PFSK-1 (cell line): ENCODE measurements around the gene PFKP.

Experiments used
- FOXP2 ChIP-seq: optimal IDR thresholded peaks from 2 replicates; pipeline ENCODE3; 2011; ENCODE audit warnings: borderline replicate concordance, control low read depth, inconsistent platforms; ENCODE audit not compliant: insufficient read depth; ENCODE audit errors: extremely low read length, extremely low read depth
- POLR2AphosphoS5 ChIP-seq: IDR thresholded peaks from 2 replicates; pipeline ENCODE4 v1.6.1; 2012; ENCODE audit warnings: low read depth, mild to moderate bottlenecking, control low read depth, low read length, moderate library complexity
- SIN3A ChIP-seq: IDR thresholded peaks from 2 replicates; pipeline ENCODE4 v1.6.1; 2012; ENCODE audit warnings: mild to moderate bottlenecking, low read length, moderate library complexity, borderline replicate concordance; ENCODE audit not compliant: insufficient read depth
- TF ChIP-seq, protein P1 (sequence below), 2 experiments: IDR thresholded peaks; 2 replicates each; pipeline versions ENCODE4 v1.6.1 to v1.8.0; 2011 to 2012; ENCODE audit warnings: low read depth in 2 of 2, low read length in 2 of 2, control low read depth in 1 of 2, inconsistent platforms in 1 of 2, mild to moderate bottlenecking in 1 of 2, moderate library complexity in 1 of 2; ENCODE audit not compliant: insufficient read depth in 1 of 2

DNA sequence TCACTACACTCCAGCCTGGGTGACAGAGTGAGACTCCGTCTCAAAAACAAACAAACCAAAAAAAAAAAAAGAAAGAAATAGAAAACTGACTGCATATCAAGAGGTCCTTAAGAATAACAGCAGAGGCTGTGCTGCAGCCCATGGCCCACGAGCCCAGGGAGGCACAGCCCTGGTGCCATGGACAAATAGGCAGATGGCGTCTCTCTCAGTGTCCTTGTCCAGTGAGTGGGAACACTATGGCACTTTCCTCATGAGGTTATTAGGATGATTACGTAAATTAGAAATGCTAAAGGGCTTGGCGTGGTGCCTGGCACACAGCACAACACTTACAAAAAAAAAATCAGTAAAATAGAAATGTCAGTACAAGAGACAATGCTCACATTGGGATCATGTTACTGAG, 33.4 kb upstream of the PFKP start:
- TF ChIP-seq SIN3A (no peak), FOXP2 (no peak), POLR2AphosphoS5 (no peak)
- TF ChIP-seq, protein P1, sequence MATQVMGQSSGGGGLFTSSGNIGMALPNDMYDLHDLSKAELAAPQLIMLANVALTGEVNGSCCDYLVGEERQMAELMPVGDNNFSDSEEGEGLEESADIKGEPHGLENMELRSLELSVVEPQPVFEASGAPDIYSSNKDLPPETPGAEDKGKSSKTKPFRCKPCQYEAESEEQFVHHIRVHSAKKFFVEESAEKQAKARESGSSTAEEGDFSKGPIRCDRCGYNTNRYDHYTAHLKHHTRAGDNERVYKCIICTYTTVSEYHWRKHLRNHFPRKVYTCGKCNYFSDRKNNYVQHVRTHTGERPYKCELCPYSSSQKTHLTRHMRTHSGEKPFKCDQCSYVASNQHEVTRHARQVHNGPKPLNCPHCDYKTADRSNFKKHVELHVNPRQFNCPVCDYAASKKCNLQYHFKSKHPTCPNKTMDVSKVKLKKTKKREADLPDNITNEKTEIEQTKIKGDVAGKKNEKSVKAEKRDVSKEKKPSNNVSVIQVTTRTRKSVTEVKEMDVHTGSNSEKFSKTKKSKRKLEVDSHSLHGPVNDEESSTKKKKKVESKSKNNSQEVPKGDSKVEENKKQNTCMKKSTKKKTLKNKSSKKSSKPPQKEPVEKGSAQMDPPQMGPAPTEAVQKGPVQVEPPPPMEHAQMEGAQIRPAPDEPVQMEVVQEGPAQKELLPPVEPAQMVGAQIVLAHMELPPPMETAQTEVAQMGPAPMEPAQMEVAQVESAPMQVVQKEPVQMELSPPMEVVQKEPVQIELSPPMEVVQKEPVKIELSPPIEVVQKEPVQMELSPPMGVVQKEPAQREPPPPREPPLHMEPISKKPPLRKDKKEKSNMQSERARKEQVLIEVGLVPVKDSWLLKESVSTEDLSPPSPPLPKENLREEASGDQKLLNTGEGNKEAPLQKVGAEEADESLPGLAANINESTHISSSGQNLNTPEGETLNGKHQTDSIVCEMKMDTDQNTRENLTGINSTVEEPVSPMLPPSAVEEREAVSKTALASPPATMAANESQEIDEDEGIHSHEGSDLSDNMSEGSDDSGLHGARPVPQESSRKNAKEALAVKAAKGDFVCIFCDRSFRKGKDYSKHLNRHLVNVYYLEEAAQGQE (IDR thresholded peaks at IDR 0.05; ENCODE audit: insufficient read depth in 1 of 2, low read depth in 2 of 2, low read length in 2 of 2), result no peak
